Fibroblast of the aortic adventitia (primary cell): ENCODE measurements around the gene GTF2H1. TPM values are rescaled to one million over a fixed set of nuclear protein-coding genes. Genes with fewer than 3 reads are reported as not detected.

ENCODE experiments used
- DNase-seq: peaks from one replicate; pipeline ENCODE4 v3.0.0-alpha.2; 2010; ENCODE audit warnings: low read depth
- H3K4me3 ChIP-seq: 2 replicates; pipeline ENCODE4 v1.5.1; 2011; ENCODE audit warnings: low read depth, mild to moderate bottlenecking, control low read depth, low read length, moderate library complexity
- CTCF ChIP-seq: IDR thresholded peaks from 2 replicates; pipeline ENCODE4 v1.5.1; 2011; ENCODE audit warnings: mild to moderate bottlenecking, low read length, control low read depth, inconsistent platforms; ENCODE audit not compliant: insufficient read depth
- total RNA-seq: library from RNA; depleted of rRNA; stranded (reverse); fragments of >200 nt; gene quantifications from 2 replicates; pipeline ENCODE4 v1.2.3, GENCODE V29; 2012; ENCODE audit warnings: low replicate concordance

GTF2H1 gene
- total RNA-seq, 1 donor, result 95.4 TPM

- DNase-seq, result peak; percentile 94
- no peak for TF ChIP-seq CTCF
Observed at GRCh38 chr11:18384157-18384641, 61.8 kb downstream of the GTF2H1 start.

GRCh38 chr11:18390088-18390487, 67.7 kb downstream of the GTF2H1 start:
- no peak for TF ChIP-seq CTCF
- DNase-seq, result no peak

More at GRCh38 chr11:18384157-18384641, 61.8 kb downstream of the GTF2H1 start:
- H3K4me3 ChIP-seq, result no peak overlapping the region

GRCh38 chr11:18392434-18393321, 70.3 kb downstream of the GTF2H1 start:
- no peak for TF ChIP-seq CTCF
- DNase-seq, result peak; percentile 46

More at GRCh38 chr11:18390088-18390487, 67.7 kb downstream of the GTF2H1 start:
- no peak overlapping the region for H3K4me3 ChIP-seq

GRCh38 chr11:18393581-18394274, 71.4 kb downstream of the GTF2H1 start:
- no peak for TF ChIP-seq CTCF
- H3K4me3 ChIP-seq, result peak overlapping the region; percentile 54
- no peak for DNase-seq

More at GRCh38 chr11:18392434-18393321, 70.3 kb downstream of the GTF2H1 start:
- H3K4me3 ChIP-seq, result no peak overlapping the region

- H3K4me3 ChIP-seq, result peak within 1 kb of the TSS; percentile 98
- no peak for TF ChIP-seq CTCF
- DNase-seq, result peak; percentile 95
Observed at GRCh38 chr11:18394275-18394927, 72.0 kb downstream of the GTF2H1 start, which contains the start of gene LDHA. Gene LDHA (plus strand): TSS chr11:18394563. CDS start chr11:18396843, 2,280 bp downstream.
